Hippocampal formation (tissue), 2 donors: ENCODE results near the gene ARHGAP26.

Experiments used
- DNase-seq, 2 donors: peaks; one replicate each; lab custom pipeline; 2025; lab: John Stamatoyannopoulos, UW

ARHGAP26 gene

GRCh38 chr5:142872217-142872616 is 102.0 kb downstream of the ARHGAP26 start:
- DNase-seq: no peak

GRCh38 chr5:142872795-142873194 is 102.6 kb downstream of the ARHGAP26 start:
- DNase-seq: no peak

- no peak for DNase-seq
Measured at GRCh38 chr5:142873831-142874230, 103.7 kb downstream of the ARHGAP26 start.

- DNase-seq: no peak
Measured at GRCh38 chr5:142874540-142874939, 104.4 kb downstream of the ARHGAP26 start.

GRCh38 chr5:142875936-142876335 is 105.8 kb downstream of the ARHGAP26 start:
- no peak for DNase-seq

GRCh38 chr5:142876817-142877216 is 106.6 kb downstream of the ARHGAP26 start:
- DNase-seq: no peak

- no peak for DNase-seq
Measured at GRCh38 chr5:142878111-142878510, 107.9 kb downstream of the ARHGAP26 start.

GRCh38 chr5:142878638-142879037 is 108.5 kb downstream of the ARHGAP26 start:
- DNase-seq: no peak

- no peak for DNase-seq
Measured at GRCh38 chr5:142881076-142881783, 111.1 kb downstream of the ARHGAP26 start.

- DNase-seq: peak in 1 of 2 donors; percentile 50
Measured at GRCh38 chr5:142881784-142882126, 111.6 kb downstream of the ARHGAP26 start.

GRCh38 chr5:142883025-142883424 is 112.8 kb downstream of the ARHGAP26 start:
- no peak for DNase-seq

GRCh38 chr5:142883438-142883837 is 113.3 kb downstream of the ARHGAP26 start:
- DNase-seq: no peak

GRCh38 chr5:142884029-142884428 is 113.9 kb downstream of the ARHGAP26 start:
- no peak for DNase-seq

- DNase-seq: no peak
Measured at GRCh38 chr5:142886211-142886610, 116.0 kb downstream of the ARHGAP26 start.

GRCh38 chr5:142886956-142887355 is 116.8 kb downstream of the ARHGAP26 start:
- no peak for DNase-seq

- DNase-seq: peak in 1 of 2 donors; percentile 66
Measured at GRCh38 chr5:142888469-142889085, 118.4 kb downstream of the ARHGAP26 start.

- no peak for DNase-seq
Measured at GRCh38 chr5:142892021-142892420, 121.8 kb downstream of the ARHGAP26 start.

GRCh38 chr5:142894315-142894714 is 124.1 kb downstream of the ARHGAP26 start:
- DNase-seq: no peak

GRCh38 chr5:142894749-142895148 is 124.6 kb downstream of the ARHGAP26 start:
- DNase-seq: no peak

- DNase-seq: no peak
Measured at GRCh38 chr5:142896325-142897007, 126.3 kb downstream of the ARHGAP26 start.

- DNase-seq: no peak
Measured at GRCh38 chr5:142897328-142897727, 127.2 kb downstream of the ARHGAP26 start.

- DNase-seq: no peak
Measured at GRCh38 chr5:142900927-142901326, 130.8 kb downstream of the ARHGAP26 start.
